MM.1S (cell line): ENCODE data around the gene IQGAP2.

Source experiments
- CTCF ChIP-seq: fragments of 300-600 bp; sonication (generic); IDR thresholded peaks from 2 replicates; pipeline ENCODE4 v1.5.1; 2016; ENCODE audit warnings: antibody characterized with exemption, low read length, mixed read lengths
- EZH2 ChIP-seq: fragments of 300-600 bp; sonication (generic); optimal IDR thresholded peaks from 2 replicates; pipeline ENCODE3; 2017; ENCODE audit warnings: low read depth, mild to moderate bottlenecking, antibody characterized with exemption, low read length, mixed read lengths
- EZH2phosphoT487 ChIP-seq: fragments of 300-600 bp; sonication (generic); IDR thresholded peaks from 2 replicates; pipeline ENCODE4 v1.6.1; 2018; ENCODE audit warnings: antibody characterized with exemption, low read length

- no peak for TF ChIP-seq CTCF
- no peak for TF ChIP-seq EZH2phosphoT487
- TF ChIP-seq EZH2 = no peak
These were observed 311.8 kb downstream of the IQGAP2 start for GRCh38 chr5:76714751-76715485.
